Adrenal gland (tissue), 19 donors: Measurements from ENCODE around the gene DNAJC27. TPM values are rescaled to one million over a fixed set of nuclear protein-coding genes. Genes with fewer than 3 reads are reported as not detected.
"Not testable (repeated sequence)": the region's sequence is repeated elsewhere in the genome, so short reads cannot be mapped to it uniquely, and the experiment has no call there.

ENCODE experiments used
- DNase-seq, 7 donors: peaks; one replicate each; pipeline ENCODE4 v3.0.0-alpha.2; 2019 to 2020
- H3K27ac ChIP-seq, 5 donors: fragments of 200-600 bp; sonication (generic) in 4 of 5; 1 replicate in 3 of 5; 2 replicates in 2 of 5; pipeline versions ENCODE4 v1.5.1 to v1.8.0; 2016 to 2020; ENCODE audit warnings: mild to moderate bottlenecking in 1 of 5
- H3K27me3 ChIP-seq: fragments of 200-600 bp; 2 replicates; pipeline ENCODE4 v1.8.0; 2021
- H3K36me3 ChIP-seq, 2 donors: fragments of 200-600 bp; replicated peaks in 1 of 2; 1 replicate in 1 of 2; 2 replicates in 1 of 2; pipeline versions ENCODE4 v1.5.1 to v1.8.0; 2018 to 2022
- H3K4me1 ChIP-seq, 2 donors: fragments of 200-600 bp; replicated peaks in 1 of 2; 1 replicate in 1 of 2; 2 replicates in 1 of 2; pipeline versions ENCODE4 v1.5.1 to v1.8.0; 2018 to 2021
- H3K4me3 ChIP-seq, 4 donors: fragments of 200-600 bp; sonication (generic) in 3 of 4; one replicate each; pipeline ENCODE4 v1.5.1; 2016 to 2018
- H3K9me3 ChIP-seq, 3 donors: fragments of 200-600 bp; sonication (generic) in 1 of 3; replicated peaks in 1 of 3; 1 replicate in 2 of 3; 2 replicates in 1 of 3; pipeline versions ENCODE4 v1.5.1 to v1.8.0; 2016 to 2021
- CTCF ChIP-seq, 6 experiments: fragments of 450-650 bp in 4 of 6; fragments of 200-600 bp in 2 of 6; sonication (generic) in 1 of 6; IDR thresholded peaks; 1 replicate in 5 of 6; 2 replicates in 1 of 6; pipeline versions ENCODE4 v1.5.1 to v1.8.0; 2016 to 2021; ENCODE audit warnings: antibody characterized with exemption in 6 of 6, mild to moderate bottlenecking in 2 of 6, moderate library complexity in 1 of 6
- POLR2A ChIP-seq, 2 donors: fragments of 450-650 bp; IDR thresholded peaks; one replicate each; pipeline ENCODE4 v1.6.1; 2017; ENCODE audit warnings: antibody characterized with exemption in 2 of 2, mild to moderate bottlenecking in 2 of 2, moderate library complexity in 1 of 2
- WGBS, 4 donors: extraction: QIAGEN DNeasy Blood & Tissue Kit in 2 of 4; methylation state at CpG; one replicate each; pipeline versions ENCODE4 v1.1.5 to v1.1.7; 2013 to 2017; 5-methylcytosine and 5-hydroxymethylcytosine counted together
- intact Hi-C, 2 donors: fragments of 100-400 bp; cut with DNase I; formaldehyde crosslinking; loops; one replicate each; pipeline versions ENCODE4 v1.14.1 to v1.15.0; 2022 to 2023
- long read RNA-seq, 10 donors: library from polyadenylated mRNA in 3 of 10; unstranded in 2 of 10; stranded (forward) in 1 of 10; transcript quantifications; one replicate each; pipeline ENCODE4 v2.0.0 and lab custom pipeline, GENCODE V29; 2021 to 2026
- polyA plus RNA-seq, 3 donors: library from polyadenylated mRNA; stranded (reverse); fragments of 200-250 nt in 2 of 3; fragments of 350-450 nt in 1 of 3; fragmentation: Illumina TruSeq in 1 of 3; extraction: RNeasy Lipid Tissue Mini Kit (QIAGEN cat#74804) in 1 of 3; gene quantifications; one replicate each; pipeline ENCODE4 v1.2.3, GENCODE V29; 2013 to 2014
- total RNA-seq, 9 donors: library from RNA; depleted of rRNA in 4 of 9; stranded (reverse); fragments of >200 nt in 4 of 9; fragments of 120-200 nt in 1 of 9; fragmentation: NEBNext Ultra II Directional in 1 of 9; extraction: Animal tissue kit (Norgen Biotek cat#: 25700) in 1 of 9; gene quantifications; one replicate each; pipeline versions ENCODE4 v1.1.0 to v1.2.4, GENCODE V29; 2013 to 2023
- donor health status: healthy with polysubstance abuse.
- donor health status: Bipolar disorder and iron deficiency.
- donor health status: DM: yes; HTN: yes; CAD: no.
- donor health status: DM: no; HTN: no; CAD: no.
- donor health status: DM: no; HTN: no; CAD: no.
- donor health status: DM: yes; HTN: yes; CAD: no.

DNAJC27 gene
- total RNA-seq (10 to 100 TPM in 2 of 9 donors, 1 to 10 TPM in 7; 2.1 to 10.8 (median 7.3) TPM), polyA plus RNA-seq (1 to 10 TPM; 1.9 to 6.6 (median 3.2) TPM)
- long read RNA-seq, donor 1, full-length matches to known transcripts = 5 of 5 reads
- long read RNA-seq, donor 1, partial matches to known transcripts = 0 of 5 reads
- long read RNA-seq, donor 1, other reads (novel, unspliced or antisense) = 0 of 5 reads
- long read RNA-seq, donor 2, full-length matches to known transcripts = 4 of 4 reads
- long read RNA-seq, donor 2, partial matches to known transcripts = 0 of 4 reads
- long read RNA-seq, donor 2, other reads (novel, unspliced or antisense) = 0 of 4 reads
- long read RNA-seq, donor 3, full-length matches to known transcripts = 1 of 1 reads
- long read RNA-seq, donor 3, partial matches to known transcripts = 0 of 1 reads
- long read RNA-seq, donor 3, other reads (novel, unspliced or antisense) = 0 of 1 reads
- long read RNA-seq, donor 4, partial matches to known transcripts = 0 of 1 reads
- long read RNA-seq, donor 4, other reads (novel, unspliced or antisense) = 1 of 1 reads
- long read RNA-seq, donor 5, full-length matches to known transcripts = 6 of 10 reads
- long read RNA-seq, donor 5, partial matches to known transcripts = 0 of 10 reads
- long read RNA-seq, donor 5, other reads (novel, unspliced or antisense) = 4 of 10 reads
- long read RNA-seq, donor 6, full-length matches to known transcripts = 2 of 4 reads
- long read RNA-seq, donor 6, partial matches to known transcripts = 1 of 4 reads
- long read RNA-seq, donor 6, other reads (novel, unspliced or antisense) = 1 of 4 reads
- long read RNA-seq, donor 7 = 0 reads
- long read RNA-seq, donor 8, full-length matches to known transcripts = 3 of 3 reads
- long read RNA-seq, donor 8, partial matches to known transcripts = 0 of 3 reads
- long read RNA-seq, donor 8, other reads (novel, unspliced or antisense) = 0 of 3 reads
- long read RNA-seq, donor 9, full-length matches to known transcripts = 1 of 1 reads
- long read RNA-seq, donor 9, partial matches to known transcripts = 0 of 1 reads
- long read RNA-seq, donor 9, other reads (novel, unspliced or antisense) = 0 of 1 reads
- long read RNA-seq, donor 10 = 0 reads

- WGBS, 4 donors = 0 to 1% (median 0%) methylated on average over 23 to 72 of the region's 72 CpGs
- no peaks in the 10 kb centered on the region for H3K9me3 ChIP-seq
- H3K4me1 ChIP-seq = peaks cover 8 to 32% of the 10 kb centered on the region in 2 donors
- no peaks in the 10 kb centered on the region for H3K27me3 ChIP-seq
- peak; percentile 98 to 99 (median 98) for DNase-seq
- H3K27ac ChIP-seq = peak within 1 kb of the TSS; percentile 95 to 98 (median 97)
- H3K36me3 ChIP-seq = peaks cover 0 to 5% of the 10 kb centered on the region in 2 donors
- peak within 1 kb of the TSS; percentile 36 to 94 (median 70) for H3K4me3 ChIP-seq
- TF ChIP-seq CTCF (IDR thresholded peaks at IDR 0.05) (no peak), POLR2A (IDR thresholded peaks at IDR 0.05) (peak; percentile 94 to 96)
- intact Hi-C loops = loop anchor here in 1 of 2 donors (10.0 kb wide), 1 partner anchor 223 kb away; no protein-coding TSS in a partner anchor
Observed at GRCh38 chr2:24971536-24972314, at the start of gene DNAJC27. DNAJC27 (minus strand) TSS chr2:24971955; CDS start chr2:24971904, 51 bp downstream.

- intact Hi-C loops = no loop called here
- TF ChIP-seq CTCF (IDR thresholded peaks at IDR 0.05) (no peak), POLR2A (IDR thresholded peaks at IDR 0.05) (no peak)
- WGBS, 4 donors = 92 to 97% (median 94%) methylated on average over 6 to 7 of the region's 7 CpGs
Observed at GRCh38 chr2:25018681-25019080, 46.9 kb upstream of the DNAJC27 start.

GRCh38 chr2:25014631-25015030 is 42.9 kb upstream of the DNAJC27 start:
- H3K27me3 ChIP-seq = no peaks in the 10 kb centered on the region
- intact Hi-C loops = no loop called here
- H3K27ac ChIP-seq = no peak overlapping the region
- DNase-seq = peak in 2 of 7 donors; percentile 11 to 22
- H3K4me3 ChIP-seq = no peak overlapping the region
- TF ChIP-seq POLR2A (IDR thresholded peaks at IDR 0.05) (no peak), CTCF (IDR thresholded peaks at IDR 0.05) (no peak)
- H3K36me3 ChIP-seq = no peaks in the 10 kb centered on the region
- H3K9me3 ChIP-seq = no peaks in the 10 kb centered on the region
- no peaks in the 10 kb centered on the region for H3K4me1 ChIP-seq
- 62 to 76% (median 71%) methylated on average over 9 of the region's 9 CpGs for WGBS, 4 donors

More at GRCh38 chr2:25018681-25019080, 46.9 kb upstream of the DNAJC27 start:
- no peak for DNase-seq
- no peaks in the 10 kb centered on the region for H3K9me3 ChIP-seq
- H3K27me3 ChIP-seq = no peaks in the 10 kb centered on the region
- no peak overlapping the region for H3K4me3 ChIP-seq
- H3K4me1 ChIP-seq = peaks cover 0 to 6% of the 10 kb centered on the region in 2 donors
- no peak overlapping the region for H3K27ac ChIP-seq
- no peaks in the 10 kb centered on the region for H3K36me3 ChIP-seq

- H3K4me1 ChIP-seq, DNase-seq, H3K36me3 ChIP-seq, H3K4me3 ChIP-seq, H3K9me3 ChIP-seq, H3K27ac ChIP-seq, H3K27me3 ChIP-seq, intact Hi-C loops: not testable (repeated sequence)
- WGBS, 4 donors = 96 to 98% (median 97%) methylated on average over 2 of the region's 2 CpGs
Observed at GRCh38 chr2:25011342-25011741, 39.6 kb upstream of the DNAJC27 start.
